Astrocyte (in vitro differentiated cells and primary cell): ENCODE results near the gene IL19. TPM values are rescaled to one million over a fixed set of nuclear protein-coding genes. Genes with fewer than 3 reads are reported as not detected.

Experiments
- DNase-seq: peaks from one replicate; pipeline ENCODE4 v3.0.0-alpha.2; 2010; ENCODE audit warnings: low read depth
- FAIRE-seq: peaks from 2 replicates; lab custom pipeline; 2011; peaks lifted over from hg19 to GRCh38; lab: Jason Lieb, UNC
- H2AFZ ChIP-seq: 2 replicates; pipeline ENCODE4 v1.6.0; 2012; ENCODE audit warnings: low read depth, low read length, inconsistent platforms
- H3K27ac ChIP-seq: 2 replicates; pipeline ENCODE4 v1.5.1; 2011; ENCODE audit warnings: low read depth, low read length, inconsistent platforms
- H3K27me3 ChIP-seq: 2 replicates; pipeline ENCODE4 v1.6.0; 2011; ENCODE audit warnings: low read length, inconsistent platforms; ENCODE audit not compliant: insufficient read depth
- H3K36me3 ChIP-seq: 2 replicates; pipeline ENCODE4 v1.5.1; 2011; ENCODE audit warnings: low read length, inconsistent platforms; ENCODE audit not compliant: insufficient read depth
- H3K4me1 ChIP-seq: 2 replicates; pipeline ENCODE4 v1.5.1; 2011; ENCODE audit warnings: low read length, inconsistent platforms; ENCODE audit not compliant: insufficient read depth
- H3K4me2 ChIP-seq: 2 replicates; pipeline ENCODE4 v1.6.0; 2012; ENCODE audit warnings: low read length, inconsistent platforms
- H3K4me3 ChIP-seq: 2 replicates; pipeline ENCODE4 v1.5.1; 2011; ENCODE audit warnings: low read depth, mild to moderate bottlenecking, low read length, inconsistent platforms; ENCODE audit not compliant: insufficient read depth
- H3K79me2 ChIP-seq: 2 replicates; pipeline ENCODE4 v1.6.0; 2012; ENCODE audit warnings: mild to moderate bottlenecking, low read length, inconsistent platforms; ENCODE audit not compliant: insufficient read depth
- H3K9ac ChIP-seq: 2 replicates; pipeline ENCODE4 v1.6.0; 2012; ENCODE audit warnings: mild to moderate bottlenecking, low read length, inconsistent platforms
- H3K9me3 ChIP-seq: 2 replicates; pipeline ENCODE4 v1.5.1; 2012; ENCODE audit warnings: low read depth, mild to moderate bottlenecking, low read length, inconsistent platforms; ENCODE audit not compliant: insufficient read depth
- H4K20me1 ChIP-seq: 2 replicates; pipeline ENCODE4 v1.6.0; 2012; ENCODE audit warnings: low read length, inconsistent platforms; ENCODE audit not compliant: insufficient read depth
- H3K27ac Mint-ChIP-seq: one replicate; pipeline ENCODE4 v1.8.0; 2021; ENCODE audit warnings: mild to moderate bottlenecking, mixed read lengths; ENCODE audit not compliant: unreplicated experiment
- H3K27me3 Mint-ChIP-seq: one replicate; pipeline ENCODE4 v1.8.0; 2021; ENCODE audit warnings: low read depth, mixed read lengths; ENCODE audit not compliant: unreplicated experiment
- H3K36me3 Mint-ChIP-seq: one replicate; pipeline ENCODE4 v1.8.0; 2021; ENCODE audit warnings: low read depth, mixed read lengths; ENCODE audit not compliant: unreplicated experiment
- H3K4me1 Mint-ChIP-seq: one replicate; pipeline ENCODE4 v1.8.0; 2021; ENCODE audit warnings: low read depth, mixed read lengths; ENCODE audit not compliant: unreplicated experiment
- H3K4me3 Mint-ChIP-seq: one replicate; pipeline ENCODE4 v1.8.0; 2021; ENCODE audit warnings: mild to moderate bottlenecking, moderate library complexity, mixed read lengths; ENCODE audit not compliant: unreplicated experiment
- H3K9me3 Mint-ChIP-seq: one replicate; pipeline ENCODE4 v1.8.0; 2021; ENCODE audit warnings: mild to moderate bottlenecking, mixed read lengths; ENCODE audit not compliant: unreplicated experiment
- CTCF ChIP-seq: IDR thresholded peaks from 2 replicates; pipeline ENCODE4 v1.5.1; 2011; ENCODE audit warnings: low read depth, mild to moderate bottlenecking, inconsistent platforms, low read length, moderate library complexity; ENCODE audit not compliant: insufficient read depth
- EZH2 ChIP-seq: IDR thresholded peaks from 2 replicates; pipeline ENCODE4 v1.6.1; 2012; ENCODE audit warnings: mild to moderate bottlenecking, low read length, inconsistent platforms; ENCODE audit not compliant: insufficient read depth
- total RNA-seq: library from RNA; stranded (reverse); gene quantifications from 2 replicates; pipeline ENCODE4 v1.2.1, GENCODE V29; 2021

IL19 gene
- total RNA-seq, 1 donor from 2014 or later = 0.23 TPM

GRCh38 chr1:206722751-206723461, 47.7 kb upstream of the IL19 start:
- Mint-ChIP-seq H3K27me3 (no peaks in the 10 kb centered on the region), H3K4me3 (no peak overlapping the region), H3K4me1 (peaks cover 37% of the 10 kb centered on the region), H3K27ac (no peak overlapping the region), H3K36me3 (no peaks in the 10 kb centered on the region), H3K9me3 (no peaks in the 10 kb centered on the region)
- peaks cover 96% of the 10 kb centered on the region for H3K79me2 ChIP-seq
- peaks cover 97% of the 10 kb centered on the region for H4K20me1 ChIP-seq
- no peaks in the 10 kb centered on the region for H3K36me3 ChIP-seq
- H3K4me3 ChIP-seq = no peak overlapping the region
- H3K9me3 ChIP-seq = no peaks in the 10 kb centered on the region
- H3K4me1 ChIP-seq = peaks cover 25% of the 10 kb centered on the region
- no peaks in the 10 kb centered on the region for H3K27me3 ChIP-seq
- H3K4me2 ChIP-seq = peak overlapping the region; percentile 64
- no peak for TF ChIP-seq EZH2
- no peak for TF ChIP-seq CTCF
- H2AFZ ChIP-seq = no peak overlapping the region
- DNase-seq (peak; percentile 73), FAIRE-seq (no peak)
- H3K27ac ChIP-seq = no peak overlapping the region
- no peak overlapping the region for H3K9ac ChIP-seq

- Histone ChIP-seq H3K4me3 (no peak overlapping the region), H3K9me3 (no peaks in the 10 kb centered on the region), H3K36me3 (no peaks in the 10 kb centered on the region), H3K27me3 (no peaks in the 10 kb centered on the region), H3K9ac (no peak overlapping the region), H2AFZ (no peak overlapping the region), H4K20me1 (peaks cover 97% of the 10 kb centered on the region), H3K4me1 (peaks cover 25% of the 10 kb centered on the region), H3K27ac (peak overlapping the region; percentile 13), H3K4me2 (peak overlapping the region; percentile 64), H3K79me2 (peaks cover 96% of the 10 kb centered on the region)
- H3K27ac Mint-ChIP-seq = no peak overlapping the region
- TF ChIP-seq CTCF (no peak), EZH2 (no peak)
- DNase-seq (no peak), FAIRE-seq (no peak)
- no peaks in the 10 kb centered on the region for H3K9me3 Mint-ChIP-seq
- H3K27me3 Mint-ChIP-seq = no peaks in the 10 kb centered on the region
- H3K4me1 Mint-ChIP-seq = peaks cover 35% of the 10 kb centered on the region
- no peaks in the 10 kb centered on the region for H3K36me3 Mint-ChIP-seq
- H3K4me3 Mint-ChIP-seq = no peak overlapping the region
Observed at GRCh38 chr1:206723462-206723804, 47.1 kb upstream of the IL19 start.

GRCh38 chr1:206723805-206724472, 46.6 kb upstream of the IL19 start:
- H3K79me2 ChIP-seq = peaks cover 96% of the 10 kb centered on the region
- Mint-ChIP-seq H3K27ac (no peak overlapping the region), H3K4me3 (no peak overlapping the region), H3K4me1 (peaks cover 32% of the 10 kb centered on the region), H3K9me3 (no peaks in the 10 kb centered on the region), H3K27me3 (no peaks in the 10 kb centered on the region), H3K36me3 (peaks cover 2% of the 10 kb centered on the region)
- H3K36me3 ChIP-seq = no peaks in the 10 kb centered on the region
- no peaks in the 10 kb centered on the region for H3K27me3 ChIP-seq
- H3K9ac ChIP-seq = no peak overlapping the region
- no peaks in the 10 kb centered on the region for H3K9me3 ChIP-seq
- peak overlapping the region; percentile 64 for H3K4me2 ChIP-seq
- FAIRE-seq = no peak
- peaks cover 25% of the 10 kb centered on the region for H3K4me1 ChIP-seq
- H3K27ac ChIP-seq = peak overlapping the region; percentile 13
- H4K20me1 ChIP-seq = peaks cover 97% of the 10 kb centered on the region
- DNase-seq = peak; percentile 92
- TF ChIP-seq EZH2 (no peak), CTCF (no peak)
- no peak overlapping the region for H3K4me3 ChIP-seq
- H2AFZ ChIP-seq = no peak overlapping the region
